GM18499 (cell line): ENCODE data around the gene NAT10.

Source experiments
- ATAC-seq: cut with Tn5 transposase; IDR thresholded peaks from one replicate; pipeline ENCODE4 v1.9.1; 2021; ENCODE audit warnings: moderate number of reproducible peaks; ENCODE audit not compliant: insufficient read depth, unreplicated experiment

NAT10 gene

DNA sequence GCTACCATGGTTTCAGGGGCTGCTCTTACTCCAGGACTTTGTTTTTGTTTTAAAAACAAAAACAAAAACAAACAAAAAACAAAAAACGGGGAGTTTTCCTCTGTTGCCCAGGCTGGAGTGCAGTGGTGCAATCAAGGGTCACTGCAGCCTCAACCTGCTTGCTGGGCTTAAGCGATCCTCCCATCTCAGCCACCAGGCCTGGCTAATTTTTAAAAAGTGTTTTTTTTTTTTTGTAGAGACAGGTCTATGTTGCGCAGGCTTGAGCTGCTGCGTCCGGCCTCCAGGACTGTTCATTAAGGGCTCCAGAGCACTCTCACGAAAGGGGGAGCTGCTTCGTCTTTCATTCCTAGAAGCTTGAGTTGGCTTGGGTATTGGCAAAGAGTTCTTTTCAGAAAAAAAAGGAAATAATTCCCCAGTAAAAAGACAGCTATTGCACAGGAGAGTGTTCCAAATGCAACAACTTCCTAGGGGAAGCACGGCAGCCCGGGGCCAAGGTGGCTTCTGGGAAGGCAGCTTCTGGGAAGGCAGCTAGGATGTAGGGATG lies 78.5 kb downstream of the NAT10 start:
- ATAC-seq, result no peak

DNA sequence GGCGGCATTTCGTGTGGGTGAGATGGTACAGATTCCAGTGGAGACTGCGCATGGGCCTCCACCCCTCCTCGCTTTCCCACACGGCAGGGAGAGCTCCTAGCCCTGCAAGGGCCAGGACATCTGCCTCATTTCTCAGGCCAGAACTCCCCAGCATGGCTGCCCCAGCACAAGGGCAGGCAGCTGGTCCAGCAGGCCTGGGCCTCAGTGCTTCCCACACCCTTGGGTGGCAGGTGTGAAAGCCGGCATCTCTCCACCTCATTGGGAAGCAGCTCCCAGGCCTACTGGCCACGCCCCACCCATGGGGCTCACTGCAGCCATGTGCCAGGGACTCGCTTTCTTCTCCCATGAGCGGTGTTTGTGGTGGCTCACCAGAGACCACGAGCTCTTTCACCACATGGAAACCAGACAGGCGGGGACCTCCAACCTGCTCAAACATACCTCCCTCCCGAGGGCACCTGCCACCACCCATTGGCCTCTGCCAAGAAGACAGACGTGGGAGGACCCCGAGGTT lies 79.1 kb downstream of the NAT10 start:
- no peak for ATAC-seq

DNA sequence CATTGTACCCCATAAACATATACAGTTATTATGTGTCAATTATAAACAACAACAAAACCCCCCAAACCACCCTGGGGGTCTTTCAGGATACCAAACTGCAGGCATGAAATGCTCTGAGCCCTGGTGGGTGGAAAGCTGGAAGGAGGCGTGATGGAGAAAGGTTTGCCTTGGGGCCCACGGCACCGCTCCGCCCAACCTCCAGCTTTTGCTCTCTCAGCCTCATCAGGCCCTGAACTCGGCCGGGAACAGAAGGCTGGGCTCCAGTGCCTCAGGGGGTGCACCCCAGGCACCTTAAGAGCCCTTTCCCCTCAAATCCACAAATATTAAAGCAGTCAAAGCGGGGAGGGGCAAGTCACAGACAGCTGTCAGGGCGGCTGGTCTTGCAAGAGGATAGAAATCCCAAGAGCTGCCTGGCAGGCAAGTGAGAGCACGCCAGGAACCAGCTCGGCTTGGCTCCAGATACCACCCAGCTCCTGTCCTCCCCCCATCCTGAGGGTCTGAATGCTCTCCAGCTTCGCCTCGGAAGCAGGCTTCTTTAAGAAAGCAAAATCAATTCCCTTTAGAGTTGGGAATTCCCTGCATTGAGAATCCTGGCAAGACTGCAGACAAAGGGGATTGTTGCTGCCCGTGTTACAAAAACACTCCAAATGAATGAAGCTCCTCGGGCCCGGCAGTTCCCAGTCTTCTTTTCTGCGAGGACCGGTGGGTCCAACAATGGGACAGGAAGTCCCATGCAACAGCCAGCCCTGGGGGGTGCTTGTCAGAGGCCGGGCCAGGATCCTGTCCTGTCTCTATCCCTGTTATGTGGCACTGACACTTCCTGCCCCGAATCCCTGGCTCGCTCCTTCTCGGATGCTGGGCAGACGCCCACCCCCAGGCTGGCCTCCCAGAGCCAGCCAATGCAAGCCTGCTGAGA lies 80.8 kb downstream of the NAT10 start:
- ATAC-seq, result no peak

DNA sequence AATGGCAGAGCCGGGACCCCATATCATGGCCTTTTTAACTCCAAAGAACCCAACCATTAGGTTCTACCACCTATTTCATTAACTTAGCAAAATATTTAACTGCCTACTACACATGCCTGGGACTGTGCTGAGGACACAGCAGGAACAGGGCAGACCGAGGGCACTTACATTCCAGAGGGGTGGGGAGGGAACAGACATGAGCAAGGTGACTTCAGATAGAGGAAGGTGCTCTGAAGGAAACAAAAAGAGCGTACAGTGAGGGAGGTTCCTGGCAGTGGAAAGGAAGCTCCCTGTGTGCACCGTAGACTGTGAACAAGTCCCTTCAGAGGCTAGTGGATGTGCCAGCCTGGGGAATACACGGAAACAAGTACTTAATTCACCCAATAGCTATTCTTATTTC lies 82.8 kb downstream of the NAT10 start:
- ATAC-seq, result no peak

DNA sequence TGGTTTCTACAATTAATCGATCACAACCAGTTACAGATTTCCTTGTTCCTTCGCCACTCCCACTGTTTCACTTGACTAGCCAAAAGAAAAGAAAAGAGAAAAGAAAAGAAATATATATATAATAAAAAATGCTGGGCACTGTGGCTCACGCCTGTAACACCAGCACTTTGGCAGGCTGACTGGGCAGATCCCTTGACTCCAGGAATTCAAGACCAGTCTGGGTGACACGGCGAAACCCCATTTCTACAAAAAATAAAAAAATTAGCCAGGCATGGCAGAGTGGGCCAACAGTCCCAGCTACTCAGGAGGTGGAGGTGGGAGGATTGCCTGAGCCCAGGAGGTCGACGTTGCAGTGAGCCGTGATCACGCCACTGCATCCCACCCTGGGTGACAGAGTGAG lies 83.8 kb downstream of the NAT10 start:
- no peak for ATAC-seq

DNA sequence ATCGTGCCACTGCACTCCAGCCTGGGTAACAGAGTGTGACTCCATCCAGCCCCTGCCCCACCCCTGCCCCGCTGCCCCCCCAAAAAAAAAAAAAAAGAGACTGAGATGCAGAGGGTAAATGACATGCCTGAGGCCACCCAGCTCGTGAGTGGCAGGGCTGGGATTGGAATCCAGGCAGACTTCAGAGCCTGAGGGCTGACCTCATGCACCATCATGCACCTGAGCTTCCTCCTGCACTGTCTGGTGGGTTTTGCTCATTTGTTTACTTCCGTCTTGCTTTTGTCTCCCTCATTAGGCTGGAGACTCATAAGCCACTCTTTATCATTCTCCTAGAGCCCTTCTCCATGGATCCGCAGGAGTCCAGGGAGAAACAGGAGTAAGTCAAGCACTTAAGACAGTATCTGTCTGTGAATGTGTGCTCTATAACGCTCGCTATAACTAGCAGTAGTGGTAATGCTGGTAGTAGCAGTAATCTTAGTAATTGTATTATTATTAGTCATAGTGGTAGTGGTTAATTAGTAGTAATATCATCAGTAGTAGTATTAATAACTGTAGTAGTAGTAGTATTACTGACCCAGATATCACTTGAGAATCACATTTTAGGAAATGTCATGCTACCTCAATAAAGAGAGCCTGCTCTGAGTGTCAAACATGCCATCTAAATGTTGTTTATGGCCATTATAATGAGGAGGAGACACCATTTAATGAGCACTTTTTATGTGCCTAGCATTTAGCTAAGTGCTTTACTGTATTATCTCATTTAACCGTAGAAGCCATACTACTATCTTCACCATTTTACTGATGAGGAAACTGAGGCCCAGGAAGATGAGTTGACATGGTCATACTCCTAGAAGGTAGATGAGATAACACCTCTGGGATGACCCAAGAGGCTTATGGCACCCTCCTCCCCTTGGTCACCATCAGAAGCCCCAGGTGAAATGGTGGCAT lies 85.0 kb downstream of the NAT10 start:
- ATAC-seq, result no peak

DNA sequence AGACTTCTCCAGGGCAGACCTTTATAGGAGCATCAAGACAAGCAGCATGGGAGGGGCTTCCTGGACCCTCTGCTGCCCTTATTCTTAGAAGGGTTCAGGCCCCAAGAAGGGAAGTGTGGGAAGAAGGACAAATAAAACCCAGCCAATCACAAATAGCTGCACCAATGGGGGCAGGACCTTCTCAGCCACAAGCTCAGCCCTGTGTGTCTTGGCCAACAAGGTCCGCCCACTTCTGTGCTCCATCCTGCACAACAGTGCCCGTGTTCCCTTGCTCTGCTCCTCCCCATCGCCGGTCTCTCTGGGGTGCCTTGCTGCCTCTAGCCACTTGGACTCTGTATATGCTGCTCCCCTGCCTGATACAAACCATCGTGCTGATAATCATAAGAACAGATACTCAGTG lies 86.1 kb downstream of the NAT10 start:
- ATAC-seq, result no peak

DNA sequence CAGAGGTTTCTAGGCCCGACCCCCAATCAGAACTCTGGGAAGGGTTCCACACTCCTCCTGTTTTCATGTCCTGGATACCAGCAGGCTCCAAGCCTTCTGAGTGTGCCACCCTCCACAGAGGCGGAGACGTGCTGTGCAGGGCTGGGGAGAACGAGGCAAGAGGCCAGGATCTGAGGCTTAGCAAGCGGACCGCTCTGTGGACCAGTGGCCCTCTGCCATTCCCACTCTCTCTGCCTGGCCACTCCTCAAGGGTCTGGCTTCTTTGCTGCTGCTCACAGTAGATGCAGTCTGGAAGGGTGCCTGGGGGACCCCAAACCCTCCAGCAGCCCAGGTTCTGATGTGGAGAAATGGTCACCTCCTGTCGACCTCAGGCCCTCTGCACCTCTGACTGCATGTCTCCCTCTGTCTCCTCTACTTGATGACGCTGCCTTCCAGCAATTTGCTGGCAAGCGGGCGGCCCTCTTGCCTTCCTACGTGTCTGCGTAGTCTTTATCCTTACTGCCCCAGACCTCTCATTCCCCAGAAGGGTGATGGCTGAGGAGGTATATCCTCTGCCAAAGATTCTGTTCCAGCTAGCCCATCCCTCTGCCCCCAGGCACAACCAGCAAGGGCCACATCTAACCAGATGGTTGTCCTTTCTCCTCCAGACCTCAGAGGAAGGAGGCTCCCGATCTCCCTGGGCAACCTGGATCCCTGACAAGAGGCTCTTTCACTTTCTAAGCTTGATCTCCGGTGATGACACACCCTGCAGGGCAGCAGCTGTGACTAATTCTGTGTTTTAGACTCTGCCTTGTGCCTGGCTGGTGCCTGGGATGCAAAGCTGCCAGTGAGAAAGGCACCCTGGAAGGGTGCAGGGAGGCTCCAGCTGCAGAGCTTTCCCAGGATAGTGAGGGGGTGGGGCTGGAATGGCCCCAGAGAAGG lies 87.3 kb downstream of the NAT10 start:
- ATAC-seq, result no peak

DNA sequence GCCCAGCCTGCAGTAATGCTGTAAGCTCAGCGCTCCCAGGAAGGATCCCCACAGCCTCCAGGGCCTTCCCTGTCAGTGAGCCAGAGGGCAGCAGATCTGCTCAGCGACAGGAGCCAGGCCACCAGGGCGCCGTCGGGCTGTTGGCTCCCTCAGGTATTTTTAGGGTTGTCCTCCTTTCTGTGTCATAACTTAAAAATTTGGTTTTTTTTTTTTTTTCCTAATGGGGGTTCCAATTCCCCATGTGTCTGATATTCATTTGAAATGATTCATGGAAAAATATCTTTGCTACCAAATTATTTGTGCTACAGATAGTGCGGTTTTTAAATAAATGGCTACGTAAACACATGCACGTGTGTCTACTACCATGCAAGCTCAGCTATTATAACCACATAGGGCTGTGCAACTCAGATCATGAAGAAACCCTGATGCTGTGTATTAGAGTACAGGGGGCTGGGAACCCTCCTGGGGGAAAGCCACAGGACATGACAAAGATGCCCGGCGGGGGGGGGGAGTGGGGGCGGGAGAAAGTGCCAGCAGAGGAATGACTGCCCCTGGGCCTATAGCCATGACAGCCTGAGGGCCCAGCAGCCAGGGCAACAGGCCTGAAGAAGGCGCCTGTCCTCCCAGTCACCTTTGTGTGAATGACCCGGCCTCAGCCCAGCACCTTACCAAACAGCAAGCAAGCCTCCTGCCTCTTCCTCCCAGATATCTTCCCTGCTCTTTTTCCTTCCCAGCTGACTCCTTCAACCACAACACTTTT lies 89.3 kb downstream of the NAT10 start:
- ATAC-seq, result no peak
